Endothelial cell of umbilical vein (primary cell): ENCODE results near the gene SMIM14.

ENCODE experiments used
- EZH2 ChIP-seq: IDR thresholded peaks from 2 replicates; pipeline ENCODE4 v1.6.1; 2012; ENCODE audit warnings: borderline replicate concordance, low read depth, mild to moderate bottlenecking, moderate library complexity, low read length, inconsistent platforms; ENCODE audit not compliant: severe bottlenecking
- FOS ChIP-seq: IDR thresholded peaks from 2 replicates; pipeline ENCODE4 v1.6.1; 2011; ENCODE audit warnings: mild to moderate bottlenecking, low read length, moderate library complexity, borderline replicate concordance; ENCODE audit not compliant: insufficient read depth
- POLR2A ChIP-seq: IDR thresholded peaks from 2 replicates; pipeline ENCODE4 v1.6.1; 2012; ENCODE audit warnings: low read depth, mild to moderate bottlenecking, control low read depth, low read length
- POLR2AphosphoS5 ChIP-seq: IDR thresholded peaks from 2 replicates; pipeline ENCODE4 v1.6.1; 2012; ENCODE audit warnings: low read depth, mild to moderate bottlenecking, control low read depth, low read length, moderate library complexity; ENCODE audit not compliant: insufficient read depth
- TF ChIP-seq, protein P1 (sequence below), 2 donors: IDR thresholded peaks; 1 replicate in 1 of 2; 2 replicates in 1 of 2; pipeline ENCODE4 v1.5.1; 2011; ENCODE audit warnings: low read length in 2 of 2, mild to moderate bottlenecking in 2 of 2, moderate library complexity in 2 of 2, control low read depth in 1 of 2, inconsistent platforms in 1 of 2, low read depth in 1 of 2; ENCODE audit not compliant: insufficient read depth in 1 of 2; ENCODE audit errors: extremely low read depth in 1 of 2
- TF ChIP-seq, protein P2 (sequence below): IDR thresholded peaks from 2 replicates; pipeline ENCODE4 v1.6.1; 2011; ENCODE audit not compliant: insufficient read depth, insufficient read length

DNA sequence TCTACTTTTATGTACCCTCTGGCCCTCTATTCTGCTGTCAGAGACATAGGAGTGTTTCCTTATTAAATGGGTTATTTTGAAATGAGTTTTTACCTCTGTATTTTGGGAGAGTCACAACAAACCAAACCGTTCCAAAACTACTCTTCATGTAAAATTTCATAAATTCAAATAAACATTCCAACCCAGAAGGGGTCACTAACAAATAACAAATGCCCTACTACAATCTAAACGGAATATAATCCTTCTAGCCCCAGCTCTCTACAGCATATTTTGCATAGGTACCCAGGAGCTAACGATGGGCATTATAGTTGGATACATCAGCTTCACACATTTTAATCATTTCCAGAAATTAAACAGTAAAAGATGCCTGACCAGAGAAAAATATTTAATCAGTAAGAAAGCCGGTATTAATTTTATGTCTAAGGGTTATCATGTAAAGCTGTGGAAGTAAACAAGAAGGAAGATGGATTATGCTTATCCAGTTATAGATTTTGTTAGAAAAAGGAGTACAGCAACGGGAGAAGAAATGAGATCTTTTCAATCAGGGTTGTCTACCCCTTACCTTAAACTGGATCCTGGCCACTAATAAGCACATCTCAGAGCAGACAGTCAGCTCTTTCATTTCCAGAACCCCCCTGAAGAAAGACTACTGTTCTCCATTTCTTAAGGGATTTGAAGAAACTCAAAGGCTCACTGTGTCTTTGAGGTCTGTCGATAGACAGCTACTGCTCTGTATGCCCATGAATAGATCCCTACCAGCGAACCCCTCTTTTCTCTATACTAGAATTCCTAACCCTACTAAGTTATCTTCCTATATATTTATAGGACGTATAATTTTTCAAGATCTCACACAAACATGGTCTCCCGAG, 112.6 kb downstream of the SMIM14 start:
- TF ChIP-seq, protein P1, sequence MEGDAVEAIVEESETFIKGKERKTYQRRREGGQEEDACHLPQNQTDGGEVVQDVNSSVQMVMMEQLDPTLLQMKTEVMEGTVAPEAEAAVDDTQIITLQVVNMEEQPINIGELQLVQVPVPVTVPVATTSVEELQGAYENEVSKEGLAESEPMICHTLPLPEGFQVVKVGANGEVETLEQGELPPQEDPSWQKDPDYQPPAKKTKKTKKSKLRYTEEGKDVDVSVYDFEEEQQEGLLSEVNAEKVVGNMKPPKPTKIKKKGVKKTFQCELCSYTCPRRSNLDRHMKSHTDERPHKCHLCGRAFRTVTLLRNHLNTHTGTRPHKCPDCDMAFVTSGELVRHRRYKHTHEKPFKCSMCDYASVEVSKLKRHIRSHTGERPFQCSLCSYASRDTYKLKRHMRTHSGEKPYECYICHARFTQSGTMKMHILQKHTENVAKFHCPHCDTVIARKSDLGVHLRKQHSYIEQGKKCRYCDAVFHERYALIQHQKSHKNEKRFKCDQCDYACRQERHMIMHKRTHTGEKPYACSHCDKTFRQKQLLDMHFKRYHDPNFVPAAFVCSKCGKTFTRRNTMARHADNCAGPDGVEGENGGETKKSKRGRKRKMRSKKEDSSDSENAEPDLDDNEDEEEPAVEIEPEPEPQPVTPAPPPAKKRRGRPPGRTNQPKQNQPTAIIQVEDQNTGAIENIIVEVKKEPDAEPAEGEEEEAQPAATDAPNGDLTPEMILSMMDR (IDR thresholded peaks at IDR 0.05; ENCODE audit: extremely low read depth in 1 of 2, insufficient read depth in 1 of 2, low read depth in 1 of 2, low read length in 2 of 2) = no peak
- TF ChIP-seq POLR2A = no peak
- TF ChIP-seq FOS = no peak
- no peak for TF ChIP-seq POLR2AphosphoS5
- TF ChIP-seq EZH2 = no peak
- TF ChIP-seq, protein P2, sequence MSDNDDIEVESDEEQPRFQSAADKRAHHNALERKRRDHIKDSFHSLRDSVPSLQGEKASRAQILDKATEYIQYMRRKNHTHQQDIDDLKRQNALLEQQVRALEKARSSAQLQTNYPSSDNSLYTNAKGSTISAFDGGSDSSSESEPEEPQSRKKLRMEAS = no peak
